ENCODE results near the gene FTCD. TPM values are rescaled to one million over a fixed set of nuclear protein-coding genes. Genes with fewer than 3 reads are reported as not detected.

The FTCD gene
- total and polyA plus RNA-seq, 2 donors (not counting 1 experiment from before 2014, with no cell fraction given), result 0.27 to 1.3 TPM

DNA sequence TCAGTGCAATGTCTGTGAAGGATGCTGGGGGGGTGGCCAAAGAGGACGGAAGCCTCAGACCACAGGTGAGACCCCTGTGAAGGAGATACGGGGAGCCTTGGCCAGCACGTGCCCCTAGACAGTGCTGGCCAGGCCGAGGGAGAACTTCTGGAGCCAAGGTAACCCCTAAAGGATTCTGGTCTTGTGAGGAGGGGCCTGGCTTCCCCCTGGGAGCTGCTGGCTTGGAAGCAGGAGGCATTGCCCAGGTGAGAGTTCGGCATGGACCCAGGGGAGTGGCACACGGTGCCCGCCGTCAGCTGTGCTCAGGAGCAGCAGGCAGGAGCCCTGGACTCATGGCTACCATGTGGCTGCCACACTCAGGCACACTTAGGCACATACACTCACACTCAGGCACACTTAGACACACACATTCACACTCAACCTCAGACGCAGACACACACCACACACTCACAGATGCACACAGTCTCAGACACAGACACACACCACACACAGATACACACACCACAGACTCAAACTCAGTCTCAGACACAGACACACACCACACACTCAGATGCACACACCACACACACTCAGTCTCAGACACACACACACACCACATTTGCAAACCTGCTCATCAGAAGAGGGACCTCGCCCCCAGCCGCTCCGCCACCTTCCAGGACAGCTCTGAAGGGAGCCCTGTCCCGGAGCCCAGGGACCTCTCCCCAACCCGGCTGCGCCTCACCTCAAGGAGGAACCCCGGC lies 58.6 kb downstream of the FTCD start:
- Histone ChIP-seq H3K4me2 (ENCODE audit: extremely low read depth, insufficient read depth, low read length) (peak overlapping the region; percentile 85), H3K9ac (ENCODE audit: insufficient read depth, low read length) (peak overlapping the region; percentile 61), H3K36me3 (ENCODE audit: control insufficient read depth, insufficient read depth, low read length) (peaks cover 3% of the 10 kb centered on the region), H3K27ac (ENCODE audit: insufficient read depth, low read length) (peak overlapping the region; percentile 41), H4K20me1 (ENCODE audit: control insufficient read depth, extremely low read depth, insufficient read depth, low read length) (peaks cover 3% of the 10 kb centered on the region), H3K4me1 (ENCODE audit: control insufficient read depth, extremely low read depth, insufficient read depth, low read length) (peaks cover 17% of the 10 kb centered on the region), H3K9me3 (ENCODE audit: control insufficient read depth, insufficient read depth, low read depth, low read length) (no peaks in the 10 kb centered on the region), H3K79me2 (ENCODE audit: control insufficient read depth, insufficient read depth, low read length) (peaks cover 35% of the 10 kb centered on the region), H3K4me3 (replicated peaks in 1 of 4; ENCODE audit: control extremely low read depth in 1 of 4, insufficient read depth in 1 of 4, low read depth in 3 of 4, low read length in 4 of 4) (peak overlapping the region; percentile 30 to 89 (median 43)), H3K27me3 (ENCODE audit: control insufficient read depth, insufficient read depth, low read length) (no peaks in the 10 kb centered on the region), H2AFZ (ENCODE audit: low read length) (no peak overlapping the region)
- no peak for DNase-seq (ENCODE audit: low read depth in 2 of 2)
- TF ChIP-seq EZH2 (IDR thresholded peaks at IDR 0.05; ENCODE audit: low read length, missing control alignments) (no peak), CTCF (conservative IDR thresholded peaks at IDR 0.05 in 1 of 2, IDR thresholded peaks at IDR 0.05 in 1 of 2; ENCODE audit: low read depth in 1 of 2, low read length in 2 of 2) (no peak)

DNA sequence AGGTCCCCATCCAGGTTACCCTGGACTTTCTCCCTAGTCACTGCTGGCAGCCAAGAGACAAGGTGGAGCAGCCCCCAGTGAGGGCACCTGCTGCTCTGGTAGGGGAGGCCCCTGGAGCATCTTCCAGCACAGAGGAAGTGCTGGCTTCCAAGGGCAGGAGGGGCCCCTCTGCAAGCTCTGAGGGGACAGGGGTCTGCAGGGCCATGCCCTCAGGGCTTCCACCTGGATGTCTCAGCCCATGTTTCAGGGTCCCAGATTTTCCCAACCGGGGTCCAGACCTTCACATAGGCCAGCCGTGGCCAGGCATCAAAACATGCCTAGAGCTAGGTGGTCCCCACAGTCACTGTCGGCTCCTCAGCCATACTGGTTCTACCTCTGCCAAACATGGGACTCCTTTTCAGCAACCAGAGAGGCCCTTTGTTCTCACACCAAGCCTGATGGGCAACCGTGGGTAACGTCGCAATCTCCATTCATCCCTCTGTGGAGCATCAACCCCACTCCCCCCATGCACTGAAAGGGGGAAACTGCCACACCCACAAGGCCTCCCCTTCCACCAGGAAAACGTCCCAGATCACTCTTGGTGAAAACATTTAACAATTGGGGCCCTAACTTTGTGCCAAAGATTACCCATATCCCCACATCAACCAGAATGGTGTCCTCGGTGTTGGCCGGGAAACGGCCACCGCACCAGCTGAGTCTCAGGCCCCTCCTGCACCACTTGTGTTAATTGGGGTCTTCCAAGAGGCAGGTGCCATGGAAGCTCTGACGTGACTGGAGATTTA lies 59.4 kb downstream of the FTCD start:
- TF ChIP-seq CTCF (conservative IDR thresholded peaks at IDR 0.05 in 1 of 2, IDR thresholded peaks at IDR 0.05 in 1 of 2; ENCODE audit: low read depth in 1 of 2, low read length in 2 of 2) (no peak), EZH2 (IDR thresholded peaks at IDR 0.05; ENCODE audit: low read length, missing control alignments) (no peak)
- Histone ChIP-seq H3K9ac (ENCODE audit: insufficient read depth, low read length) (no peak overlapping the region), H3K4me3 (replicated peaks in 1 of 4; ENCODE audit: control extremely low read depth in 1 of 4, insufficient read depth in 1 of 4, low read depth in 3 of 4, low read length in 4 of 4) (no peak overlapping the region), H3K9me3 (ENCODE audit: control insufficient read depth, insufficient read depth, low read depth, low read length) (no peaks in the 10 kb centered on the region), H3K27me3 (ENCODE audit: control insufficient read depth, insufficient read depth, low read length) (no peaks in the 10 kb centered on the region), H3K36me3 (ENCODE audit: control insufficient read depth, insufficient read depth, low read length) (peaks cover 3% of the 10 kb centered on the region), H3K4me2 (ENCODE audit: extremely low read depth, insufficient read depth, low read length) (no peak overlapping the region), H3K27ac (ENCODE audit: insufficient read depth, low read length) (no peak overlapping the region), H4K20me1 (ENCODE audit: control insufficient read depth, extremely low read depth, insufficient read depth, low read length) (peaks cover 3% of the 10 kb centered on the region), H2AFZ (ENCODE audit: low read length) (no peak overlapping the region), H3K79me2 (ENCODE audit: control insufficient read depth, insufficient read depth, low read length) (peaks cover 28% of the 10 kb centered on the region), H3K4me1 (ENCODE audit: control insufficient read depth, extremely low read depth, insufficient read depth, low read length) (peaks cover 22% of the 10 kb centered on the region)
- DNase-seq (ENCODE audit: low read depth in 2 of 2), result no peak

DNA sequence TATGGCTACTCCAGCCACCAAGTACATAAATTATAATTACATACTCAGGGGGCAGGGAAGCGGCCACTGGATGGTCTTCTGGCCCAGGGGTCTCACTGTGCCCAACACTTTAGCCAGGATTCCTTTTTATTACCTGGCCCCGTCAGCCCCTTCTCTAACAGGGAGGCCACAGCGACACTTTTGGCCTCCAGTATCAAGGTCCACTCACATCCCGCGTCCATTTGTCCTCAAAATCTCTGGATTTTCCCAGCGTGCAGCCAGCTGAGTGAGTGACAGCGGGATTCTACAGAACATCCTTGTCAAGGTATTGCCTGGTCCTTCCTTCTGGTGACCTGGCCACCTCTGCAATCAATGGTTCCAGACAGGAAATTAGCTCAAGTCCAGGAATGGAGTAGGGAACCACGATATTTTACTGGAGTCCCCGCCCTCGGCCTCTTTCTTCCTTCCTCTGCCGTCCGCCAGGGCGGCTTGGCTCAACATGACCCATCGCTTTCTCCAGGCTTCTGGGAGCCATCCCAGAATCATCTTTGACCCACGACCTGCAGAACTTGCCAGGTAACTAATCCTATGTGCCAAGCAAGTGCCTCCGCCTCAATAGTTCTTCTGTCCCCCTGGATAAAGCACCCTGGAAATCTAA lies 60.2 kb downstream of the FTCD start:
- H4K20me1 ChIP-seq (ENCODE audit: control insufficient read depth, extremely low read depth, insufficient read depth, low read length), result no peaks in the 10 kb centered on the region
- H3K9ac ChIP-seq (ENCODE audit: insufficient read depth, low read length), result no peak overlapping the region
- peaks cover 22% of the 10 kb centered on the region for H3K4me1 ChIP-seq (ENCODE audit: control insufficient read depth, extremely low read depth, insufficient read depth, low read length)
- no peaks in the 10 kb centered on the region for H3K27me3 ChIP-seq (ENCODE audit: control insufficient read depth, insufficient read depth, low read length)
- H3K79me2 ChIP-seq (ENCODE audit: control insufficient read depth, insufficient read depth, low read length), result peaks cover 20% of the 10 kb centered on the region
- no peak overlapping the region for H2AFZ ChIP-seq (ENCODE audit: low read length)
- no peak overlapping the region for H3K4me2 ChIP-seq (ENCODE audit: extremely low read depth, insufficient read depth, low read length)
- no peaks in the 10 kb centered on the region for H3K9me3 ChIP-seq (ENCODE audit: control insufficient read depth, insufficient read depth, low read depth, low read length)
- no peak for DNase-seq (ENCODE audit: low read depth in 2 of 2)
- TF ChIP-seq EZH2 (IDR thresholded peaks at IDR 0.05; ENCODE audit: low read length, missing control alignments) (no peak), CTCF (conservative IDR thresholded peaks at IDR 0.05 in 1 of 2, IDR thresholded peaks at IDR 0.05 in 1 of 2; ENCODE audit: low read depth in 1 of 2, low read length in 2 of 2) (no peak)
- no peak overlapping the region for H3K27ac ChIP-seq (ENCODE audit: insufficient read depth, low read length)
- H3K4me3 ChIP-seq (replicated peaks in 1 of 4; ENCODE audit: control extremely low read depth in 1 of 4, insufficient read depth in 1 of 4, low read depth in 3 of 4, low read length in 4 of 4), result no peak overlapping the region
- H3K36me3 ChIP-seq (ENCODE audit: control insufficient read depth, insufficient read depth, low read length), result peaks cover 2% of the 10 kb centered on the region

Measured in fibroblast of lung (primary cell).